SK-N-SH treated with all-trans-retinoic acid at 6 μM for 48 hours (cell line): Measurements from ENCODE around the gene GALM.

Experiments
- ATAC-seq: fragments of 200-7000 bp; cut with Tn5 transposase; 3 replicates; pipeline ENCODE4 v1.9.1; 2020; ENCODE audit warnings: mild to moderate bottlenecking, moderate library complexity
- ARNTL ChIP-seq: fragments of 450-650 bp; formaldehyde crosslinking; IDR thresholded peaks from 2 replicates; pipeline ENCODE4 v1.5.0; 2020; ENCODE audit warnings: low read depth, mild to moderate bottlenecking, moderate library complexity, borderline replicate concordance
- BACH2 ChIP-seq: fragments of 250-450 bp; sonication (Bioruptor Pico); IDR thresholded peaks from 2 replicates; pipeline ENCODE4 v1.9.0; 2021; ENCODE audit warnings: mild to moderate bottlenecking, borderline replicate concordance
- CSDC2 ChIP-seq: fragments of 250-450 bp; sonication (Bioruptor Pico); IDR thresholded peaks from 2 replicates; pipeline ENCODE4 v1.5.0; 2020; ENCODE audit warnings: mild to moderate bottlenecking, moderate library complexity
- ESRRG ChIP-seq: fragments of 250-450 bp; sonication (Bioruptor Pico); IDR thresholded peaks from 2 replicates; pipeline ENCODE4 v1.6.1; 2021; ENCODE audit warnings: mild to moderate bottlenecking
- GLIS3 ChIP-seq: fragments of 250-450 bp; sonication (Bioruptor Pico); IDR thresholded peaks from 2 replicates; pipeline ENCODE4 v1.5.0; 2020; ENCODE audit warnings: mild to moderate bottlenecking, moderate library complexity
- ISL1 ChIP-seq: fragments of 250-450 bp; sonication (Bioruptor Pico); IDR thresholded peaks from 2 replicates; pipeline ENCODE4 v2.1.2; 2022; ENCODE audit warnings: mild to moderate bottlenecking, moderate library complexity
- PPARA ChIP-seq: fragments of 250-450 bp; sonication (Bioruptor Pico); IDR thresholded peaks from 2 replicates; pipeline ENCODE4 v1.5.0; 2020; ENCODE audit warnings: mild to moderate bottlenecking, borderline replicate concordance
- SNAI2 ChIP-seq: fragments of 250-450 bp; sonication (Bioruptor Pico); IDR thresholded peaks from 2 replicates; pipeline ENCODE4 v1.5.0; 2020; ENCODE audit warnings: mild to moderate bottlenecking, moderate library complexity
- ZFP3 ChIP-seq: fragments of 250-450 bp; sonication (Bioruptor Pico); IDR thresholded peaks from 2 replicates; pipeline ENCODE4 v1.5.0; 2020; ENCODE audit warnings: mild to moderate bottlenecking, moderate library complexity
- ZNF565 ChIP-seq: fragments of 450-650 bp; formaldehyde crosslinking; conservative IDR thresholded peaks from 2 replicates; pipeline ENCODE4 v1.5.0; 2020; ENCODE audit warnings: low read depth, mild to moderate bottlenecking, moderate library complexity
- ZNF8 ChIP-seq: fragments of 450-650 bp; formaldehyde crosslinking; IDR thresholded peaks from 2 replicates; pipeline ENCODE4 v1.5.0; 2020; ENCODE audit warnings: mild to moderate bottlenecking, moderate library complexity
- TF ChIP-seq, protein P1 (sequence below): fragments of 250-450 bp; sonication (Bioruptor Pico); IDR thresholded peaks from 2 replicates; pipeline ENCODE4 v1.5.1; 2021; ENCODE audit warnings: mild to moderate bottlenecking, moderate library complexity
- TF ChIP-seq, protein P2 (sequence below): fragments of 250-450 bp; sonication (Bioruptor Pico); IDR thresholded peaks from 2 replicates; pipeline ENCODE4 v1.8.0; 2020; ENCODE audit warnings: mild to moderate bottlenecking, moderate library complexity, borderline replicate concordance
- TF ChIP-seq, protein P3 (sequence below): fragments of 250-450 bp; sonication (Bioruptor Pico); IDR thresholded peaks from 2 replicates; pipeline ENCODE4 v1.8.0; 2021; ENCODE audit warnings: low read depth, mild to moderate bottlenecking, moderate library complexity, borderline replicate concordance
- TF ChIP-seq, protein P4 (sequence below): fragments of 250-450 bp; sonication (Bioruptor Pico); IDR thresholded peaks from 2 replicates; pipeline ENCODE4 v1.5.0; 2020; ENCODE audit warnings: mild to moderate bottlenecking, moderate library complexity
- TF ChIP-seq, protein P5 (sequence below): fragments of 250-450 bp; sonication (Bioruptor Pico); IDR thresholded peaks from 2 replicates; pipeline ENCODE4 v1.5.1; 2020; ENCODE audit warnings: low read depth, mild to moderate bottlenecking, moderate library complexity

GALM gene

DNA sequence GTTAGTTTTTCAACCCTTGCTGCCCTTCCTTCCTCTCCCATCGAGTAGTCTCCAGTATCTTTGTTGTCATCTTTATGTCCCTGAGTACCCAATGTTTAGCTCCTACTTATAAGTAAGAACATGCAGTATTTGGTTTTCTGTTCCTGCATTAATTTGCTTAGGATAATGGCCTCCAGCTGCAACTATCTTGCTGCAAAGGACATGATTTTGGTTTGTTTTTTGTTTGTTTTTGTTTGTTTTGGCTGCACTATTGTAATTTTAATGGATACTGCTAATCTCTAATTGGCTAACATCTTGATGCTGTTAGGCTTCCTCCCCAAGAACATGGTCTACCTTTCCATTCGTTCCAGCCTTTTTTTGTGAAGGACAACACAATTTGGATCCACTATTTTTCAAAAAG lies 32.0 kb upstream of the GALM start (continued):
- TF ChIP-seq, protein P1, sequence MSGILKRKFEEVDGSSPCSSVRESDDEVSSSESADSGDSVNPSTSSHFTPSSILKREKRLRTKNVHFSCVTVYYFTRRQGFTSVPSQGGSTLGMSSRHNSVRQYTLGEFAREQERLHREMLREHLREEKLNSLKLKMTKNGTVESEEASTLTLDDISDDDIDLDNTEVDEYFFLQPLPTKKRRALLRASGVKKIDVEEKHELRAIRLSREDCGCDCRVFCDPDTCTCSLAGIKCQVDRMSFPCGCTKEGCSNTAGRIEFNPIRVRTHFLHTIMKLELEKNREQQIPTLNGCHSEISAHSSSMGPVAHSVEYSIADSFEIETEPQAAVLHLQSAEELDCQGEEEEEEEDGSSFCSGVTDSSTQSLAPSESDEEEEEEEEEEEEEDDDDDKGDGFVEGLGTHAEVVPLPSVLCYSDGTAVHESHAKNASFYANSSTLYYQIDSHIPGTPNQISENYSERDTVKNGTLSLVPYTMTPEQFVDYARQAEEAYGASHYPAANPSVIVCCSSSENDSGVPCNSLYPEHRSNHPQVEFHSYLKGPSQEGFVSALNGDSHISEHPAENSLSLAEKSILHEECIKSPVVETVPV: peak; percentile 63; the same call in 1 of the 2 replicates
- TF ChIP-seq CSDC2 (CRISPR knock-in tag) (no peak), SNAI2 (CRISPR knock-in tag) (peak; percentile 77; the same call in 1 of the 2 replicates)

DNA sequence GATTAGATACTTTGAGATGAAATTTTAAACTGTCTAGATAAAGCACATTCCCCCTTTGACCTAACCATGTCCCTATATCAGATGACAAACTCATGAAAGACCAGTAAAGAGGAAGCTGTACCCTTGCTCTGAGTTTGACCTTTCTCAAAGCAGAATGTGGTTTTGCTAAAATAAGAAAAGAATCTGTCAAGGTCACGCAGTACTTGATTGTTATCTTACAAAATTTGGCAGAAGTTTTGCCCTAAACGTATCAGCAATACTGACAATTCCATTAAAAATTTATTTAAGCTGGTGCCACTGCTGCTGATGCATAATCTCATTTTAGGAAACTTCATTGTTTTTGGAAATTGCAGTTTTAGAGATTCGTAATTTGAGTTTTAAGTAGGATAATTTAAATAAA lies 31.2 kb upstream of the GALM start:
- TF ChIP-seq, protein P2, sequence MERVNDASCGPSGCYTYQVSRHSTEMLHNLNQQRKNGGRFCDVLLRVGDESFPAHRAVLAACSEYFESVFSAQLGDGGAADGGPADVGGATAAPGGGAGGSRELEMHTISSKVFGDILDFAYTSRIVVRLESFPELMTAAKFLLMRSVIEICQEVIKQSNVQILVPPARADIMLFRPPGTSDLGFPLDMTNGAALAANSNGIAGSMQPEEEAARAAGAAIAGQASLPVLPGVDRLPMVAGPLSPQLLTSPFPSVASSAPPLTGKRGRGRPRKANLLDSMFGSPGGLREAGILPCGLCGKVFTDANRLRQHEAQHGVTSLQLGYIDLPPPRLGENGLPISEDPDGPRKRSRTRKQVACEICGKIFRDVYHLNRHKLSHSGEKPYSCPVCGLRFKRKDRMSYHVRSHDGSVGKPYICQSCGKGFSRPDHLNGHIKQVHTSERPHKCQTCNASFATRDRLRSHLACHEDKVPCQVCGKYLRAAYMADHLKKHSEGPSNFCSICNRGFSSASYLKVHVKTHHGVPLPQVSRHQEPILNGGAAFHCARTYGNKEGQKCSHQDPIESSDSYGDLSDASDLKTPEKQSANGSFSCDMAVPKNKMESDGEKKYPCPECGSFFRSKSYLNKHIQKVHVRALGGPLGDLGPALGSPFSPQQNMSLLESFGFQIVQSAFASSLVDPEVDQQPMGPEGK (CRISPR knock-in tag): no peak
- no peak for TF ChIP-seq ZNF565 (CRISPR knock-in tag)
- TF ChIP-seq, protein P3, sequence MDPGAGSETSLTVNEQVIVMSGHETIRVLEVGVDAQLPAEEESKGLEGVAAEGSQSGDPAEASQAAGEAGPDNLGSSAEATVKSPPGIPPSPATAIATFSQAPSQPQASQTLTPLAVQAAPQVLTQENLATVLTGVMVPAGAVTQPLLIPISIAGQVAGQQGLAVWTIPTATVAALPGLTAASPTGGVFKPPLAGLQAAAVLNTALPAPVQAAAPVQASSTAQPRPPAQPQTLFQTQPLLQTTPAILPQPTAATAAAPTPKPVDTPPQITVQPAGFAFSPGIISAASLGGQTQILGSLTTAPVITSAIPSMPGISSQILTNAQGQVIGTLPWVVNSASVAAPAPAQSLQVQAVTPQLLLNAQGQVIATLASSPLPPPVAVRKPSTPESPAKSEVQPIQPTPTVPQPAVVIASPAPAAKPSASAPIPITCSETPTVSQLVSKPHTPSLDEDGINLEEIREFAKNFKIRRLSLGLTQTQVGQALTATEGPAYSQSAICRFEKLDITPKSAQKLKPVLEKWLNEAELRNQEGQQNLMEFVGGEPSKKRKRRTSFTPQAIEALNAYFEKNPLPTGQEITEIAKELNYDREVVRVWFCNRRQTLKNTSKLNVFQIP: peak; percentile 42; the same call in 1 of the 2 replicates
- TF ChIP-seq PPARA: no peak
- TF ChIP-seq GLIS3 (CRISPR knock-in tag): no peak
- no peak for TF ChIP-seq ZFP3 (CRISPR knock-in tag)
- TF ChIP-seq ARNTL: no peak
- peak; percentile 74 for TF ChIP-seq ISL1 (CRISPR knock-in tag)
- TF ChIP-seq, protein P1: no peak
- no peak for TF ChIP-seq BACH2 (CRISPR knock-in tag)
- TF ChIP-seq, protein P4, sequence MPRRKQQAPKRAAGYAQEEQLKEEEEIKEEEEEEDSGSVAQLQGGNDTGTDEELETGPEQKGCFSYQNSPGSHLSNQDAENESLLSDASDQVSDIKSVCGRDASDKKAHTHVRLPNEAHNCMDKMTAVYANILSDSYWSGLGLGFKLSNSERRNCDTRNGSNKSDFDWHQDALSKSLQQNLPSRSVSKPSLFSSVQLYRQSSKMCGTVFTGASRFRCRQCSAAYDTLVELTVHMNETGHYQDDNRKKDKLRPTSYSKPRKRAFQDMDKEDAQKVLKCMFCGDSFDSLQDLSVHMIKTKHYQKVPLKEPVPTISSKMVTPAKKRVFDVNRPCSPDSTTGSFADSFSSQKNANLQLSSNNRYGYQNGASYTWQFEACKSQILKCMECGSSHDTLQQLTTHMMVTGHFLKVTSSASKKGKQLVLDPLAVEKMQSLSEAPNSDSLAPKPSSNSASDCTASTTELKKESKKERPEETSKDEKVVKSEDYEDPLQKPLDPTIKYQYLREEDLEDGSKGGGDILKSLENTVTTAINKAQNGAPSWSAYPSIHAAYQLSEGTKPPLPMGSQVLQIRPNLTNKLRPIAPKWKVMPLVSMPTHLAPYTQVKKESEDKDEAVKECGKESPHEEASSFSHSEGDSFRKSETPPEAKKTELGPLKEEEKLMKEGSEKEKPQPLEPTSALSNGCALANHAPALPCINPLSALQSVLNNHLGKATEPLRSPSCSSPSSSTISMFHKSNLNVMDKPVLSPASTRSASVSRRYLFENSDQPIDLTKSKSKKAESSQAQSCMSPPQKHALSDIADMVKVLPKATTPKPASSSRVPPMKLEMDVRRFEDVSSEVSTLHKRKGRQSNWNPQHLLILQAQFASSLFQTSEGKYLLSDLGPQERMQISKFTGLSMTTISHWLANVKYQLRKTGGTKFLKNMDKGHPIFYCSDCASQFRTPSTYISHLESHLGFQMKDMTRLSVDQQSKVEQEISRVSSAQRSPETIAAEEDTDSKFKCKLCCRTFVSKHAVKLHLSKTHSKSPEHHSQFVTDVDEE (CRISPR knock-in tag): peak; percentile 87; the same call in 1 of the 2 replicates
- no peak for TF ChIP-seq ZNF8 (CRISPR knock-in tag)
- TF ChIP-seq, protein P5, sequence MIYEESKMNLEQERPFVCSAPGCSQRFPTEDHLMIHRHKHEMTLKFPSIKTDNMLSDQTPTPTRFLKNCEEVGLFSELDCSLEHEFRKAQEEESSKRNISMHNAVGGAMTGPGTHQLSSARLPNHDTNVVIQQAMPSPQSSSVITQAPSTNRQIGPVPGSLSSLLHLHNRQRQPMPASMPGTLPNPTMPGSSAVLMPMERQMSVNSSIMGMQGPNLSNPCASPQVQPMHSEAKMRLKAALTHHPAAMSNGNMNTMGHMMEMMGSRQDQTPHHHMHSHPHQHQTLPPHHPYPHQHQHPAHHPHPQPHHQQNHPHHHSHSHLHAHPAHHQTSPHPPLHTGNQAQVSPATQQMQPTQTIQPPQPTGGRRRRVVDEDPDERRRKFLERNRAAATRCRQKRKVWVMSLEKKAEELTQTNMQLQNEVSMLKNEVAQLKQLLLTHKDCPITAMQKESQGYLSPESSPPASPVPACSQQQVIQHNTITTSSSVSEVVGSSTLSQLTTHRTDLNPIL (CRISPR knock-in tag): no peak
- TF ChIP-seq, all 23 proteins: peak for 3
- peak; percentile 42 for ATAC-seq

DNA sequence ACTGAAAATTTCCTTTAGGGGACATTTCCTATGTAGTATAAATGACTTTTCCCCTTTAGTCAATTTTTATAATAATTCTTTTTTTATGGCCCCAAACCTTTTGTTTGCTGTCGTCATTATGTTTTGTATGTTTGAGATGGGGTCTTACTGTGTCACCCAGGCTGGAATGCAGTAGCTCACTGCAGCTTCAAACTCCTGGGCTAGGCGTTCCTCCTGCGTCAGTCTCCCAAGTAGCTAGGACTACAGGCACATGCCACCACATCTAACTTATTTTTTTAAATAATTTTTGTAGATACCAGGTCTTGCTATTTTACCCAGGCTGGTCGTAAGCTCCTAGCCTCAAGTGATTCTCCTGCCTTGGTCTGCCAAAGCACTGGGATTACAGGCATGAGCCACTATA lies 30.8 kb upstream of the GALM start:
- ATAC-seq: no peak; the same call in 2 of the 3 replicates

More for the DNA sequence above, 30.8 kb upstream of the GALM start:
- no peak for TF ChIP-seq ESRRG (CRISPR knock-in tag)
- TF ChIP-seq, protein P2 (CRISPR knock-in tag): no peak
- no peak for TF ChIP-seq SNAI2 (CRISPR knock-in tag)
- no peak for TF ChIP-seq ARNTL
- TF ChIP-seq, protein P4 (CRISPR knock-in tag): no peak
